Measurements from ENCODE around the gene LYST. TPM values are rescaled to one million over a fixed set of nuclear protein-coding genes. Genes with fewer than 3 reads are reported as not detected.

LYST gene
- polyA plus RNA-seq, 1 of the 3 experiments (the other 2 are of a cell fraction) = 3.9 TPM

GRCh38 chr1:235901461-235901860 is 34.8 kb upstream of the LYST start (continued):
- no peak for TF ChIP-seq MAX (IDR thresholded peaks at IDR 0.05; ENCODE audit: low read depth)

- Histone ChIP-seq H3F3A (replicated peaks; ENCODE audit: insufficient read depth) (peaks cover 2% of the 10 kb centered on the region), H3K27me3 (ENCODE audit: insufficient read depth) (no peaks in the 10 kb centered on the region), H3K4me1 (ENCODE audit: control insufficient read depth in 1 of 2, insufficient read depth in 2 of 2, low read depth in 1 of 2, low read length in 1 of 2) (peaks cover 0 to 5% of the 10 kb centered on the region in 2 experiments; a peak in 3 of 4 replicates), H3K9ac (no peak overlapping the region), H3K27ac (ENCODE audit: low read depth in 2 of 2, low read length in 1 of 2) (no peak overlapping the region), H3K4me3 (ENCODE audit: low read depth in 2 of 2, low read length in 1 of 2) (no peak overlapping the region), H3K4me2 (no peak overlapping the region), H3K9me2 (no peaks in the 10 kb centered on the region), H4K20me1 (ENCODE audit: insufficient read depth) (no peaks in the 10 kb centered on the region), H3K9me3 (no peaks in the 10 kb centered on the region), H3K36me3 (replicated peaks in 1 of 2; ENCODE audit: control insufficient read depth in 1 of 2, insufficient read depth in 2 of 2, low read length in 1 of 2) (no peaks in the 10 kb centered on the region), H2AFZ (ENCODE audit: low read depth) (peak overlapping the region; percentile 62; the same call in 1 of the 2 replicates), H3K79me2 (ENCODE audit: insufficient read depth) (no peaks in the 10 kb centered on the region)
- WGBS (ENCODE audit: low lambda C conversion rate) = 89% methylated on average over 3 of the region's 3 CpGs
- TF ChIP-seq GATA2 (CRISPR knock-in tag; IDR thresholded peaks at IDR 0.05) (no peak), CTCF (IDR thresholded peaks at IDR 0.05) (no peak), NRF1 (IDR thresholded peaks at IDR 0.05; ENCODE audit: low read depth, low read length) (no peak), ZBTB33 (IDR thresholded peaks at IDR 0.05; ENCODE audit: borderline replicate concordance, low read depth) (no peak), SIN3A (IDR thresholded peaks at IDR 0.05; ENCODE audit: borderline replicate concordance, low read depth, low read length) (no peak), FOXJ3 (CRISPR knock-in tag; IDR thresholded peaks at IDR 0.05) (no peak), RCOR1 (IDR thresholded peaks at IDR 0.05; ENCODE audit: low read length) (no peak), CHD2 (IDR thresholded peaks at IDR 0.05; ENCODE audit: low read length, partially characterized antibody) (no peak), FOSL2 (IDR thresholded peaks at IDR 0.05; ENCODE audit: borderline replicate concordance, low read depth) (no peak), IRF3 (IDR thresholded peaks at IDR 0.05; ENCODE audit: low read depth, low read length) (no peak), TAF1 (IDR thresholded peaks at IDR 0.05; ENCODE audit: borderline replicate concordance, low read depth, low read length) (no peak), TEAD4 (IDR thresholded peaks at IDR 0.05; ENCODE audit: borderline replicate concordance, insufficient read depth) (no peak), RXRA (IDR thresholded peaks at IDR 0.05; ENCODE audit: borderline replicate concordance, low read depth) (no peak), MEF2A (IDR thresholded peaks at IDR 0.05; ENCODE audit: borderline replicate concordance, low read depth) (no peak), FOXM1 (IDR thresholded peaks at IDR 0.05; ENCODE audit: low read depth) (no peak), YY1 (IDR thresholded peaks at IDR 0.05; ENCODE audit: low read depth) (no peak), EZH2phosphoT487 (IDR thresholded peaks at IDR 0.05; ENCODE audit: borderline replicate concordance, low read depth) (no peak), JUND (IDR thresholded peaks at IDR 0.05) (no peak)
- POLR2A ChIA-PET = no interaction called here
- no peak for DNase-seq
- CTCF ChIA-PET = interaction anchor here (2.3 kb wide), 1 partner anchor 74 kb away, joined by 7 read pairs; no protein-coding TSS in a partner anchor
These were observed 31.4 kb upstream of the LYST start for GRCh38 chr1:235898126-235898525.
